Karpas-422 (cell line): ENCODE data around the gene SLC35D2. TPM values are rescaled to one million over a fixed set of nuclear protein-coding genes. Genes with fewer than 3 reads are reported as not detected.
"Not testable (repeated sequence)": the region's sequence is repeated elsewhere in the genome, so short reads cannot be mapped to it uniquely, and the experiment has no call there.

Experiments
- DNase-seq: peaks from one replicate; pipeline ENCODE4 v3.0.0-alpha.2; 2015
- H2AFZ ChIP-seq: fragments of 200-600 bp; sonication (generic); 2 replicates; pipeline ENCODE4 v1.6.1; 2014; ENCODE audit warnings: antibody characterized with exemption, low read length, mixed read lengths
- H3K27ac ChIP-seq: fragments of 200-600 bp; sonication (generic); 2 replicates; pipeline ENCODE4 v1.5.1; 2014; ENCODE audit warnings: mild to moderate bottlenecking, low read length, moderate library complexity
- H3K27me3 ChIP-seq: fragments of 200-600 bp; sonication (generic); 2 replicates; pipeline ENCODE4 v1.6.1; 2014; ENCODE audit warnings: low read length, mixed read lengths
- H3K36me3 ChIP-seq: fragments of 200-600 bp; sonication (generic); 2 replicates; pipeline ENCODE4 v1.6.1; 2014; ENCODE audit warnings: low read length, mixed read lengths; ENCODE audit not compliant: insufficient read depth
- H3K4me1 ChIP-seq: fragments of 200-600 bp; sonication (generic); 2 replicates; pipeline ENCODE4 v1.6.1; 2014; ENCODE audit warnings: mild to moderate bottlenecking, low read length, mixed read lengths
- H3K4me2 ChIP-seq: fragments of 200-600 bp; sonication (generic); 2 replicates; pipeline ENCODE4 v1.6.1; 2014; ENCODE audit warnings: low read length, low read depth, mild to moderate bottlenecking; ENCODE audit not compliant: poor library complexity, severe bottlenecking
- H3K4me3 ChIP-seq: fragments of 200-600 bp; sonication (generic); 2 replicates; pipeline ENCODE4 v1.5.1; 2014; ENCODE audit warnings: mild to moderate bottlenecking, antibody characterized with exemption, low read length, mixed read lengths
- H3K79me2 ChIP-seq: fragments of 200-600 bp; sonication (generic); 2 replicates; pipeline ENCODE4 v1.6.1; 2014; ENCODE audit warnings: mild to moderate bottlenecking, low read length, mixed read lengths
- H3K9ac ChIP-seq: fragments of 200-600 bp; sonication (generic); 2 replicates; pipeline ENCODE4 v1.6.0; 2014; ENCODE audit warnings: low read length
- H3K9me2 ChIP-seq: fragments of 200-600 bp; sonication (generic), shearing (Covaris generic); replicated peaks from 2 replicates; pipeline ENCODE4 v1.6.0; 2014; ENCODE audit warnings: mild to moderate bottlenecking, low read length, moderate library complexity; ENCODE audit not compliant: insufficient read depth
- H3K9me3 ChIP-seq: fragments of 300-700, 200-600 bp; sonication (generic); 2 replicates; pipeline ENCODE4 v1.6.1; 2014; ENCODE audit warnings: low read length, mixed read lengths
- H4K20me1 ChIP-seq: fragments of 200-600 bp; sonication (generic); 2 replicates; pipeline ENCODE4 v1.6.1; 2014; ENCODE audit warnings: mild to moderate bottlenecking, antibody characterized with exemption, low read length, low read depth; ENCODE audit not compliant: insufficient read depth
- total RNA-seq: library from RNA; depleted of rRNA; stranded (reverse); fragments of >200 nt; shearing (Covaris generic); gene quantifications from 2 replicates; pipeline ENCODE4 v1.2.3, GENCODE V29; 2014; ENCODE audit warnings: low replicate concordance

The SLC35D2 gene
- total RNA-seq, 1 experiment from 2014 or later = 1.9 TPM

DNA sequence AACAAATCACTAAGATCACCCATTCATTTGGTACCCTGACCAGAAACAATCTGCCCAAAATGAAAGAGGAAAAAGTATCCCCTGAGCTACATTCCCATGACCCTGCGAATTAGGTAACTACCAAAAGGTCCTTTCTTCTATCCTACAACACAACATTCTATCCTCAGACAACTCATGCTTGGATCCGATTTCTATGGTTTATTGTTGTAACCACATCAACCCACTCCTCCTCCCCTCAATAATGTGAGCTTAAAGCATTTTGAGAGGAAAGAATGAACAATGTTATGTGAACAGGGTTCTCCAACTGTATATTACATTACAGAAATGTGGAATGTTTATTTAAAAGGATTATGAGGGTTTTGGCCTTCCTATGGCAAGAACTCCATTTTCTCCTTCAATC is 4.0 kb downstream of the SLC35D2 start:
- Histone ChIP-seq H3K27ac (no peak overlapping the region), H3K4me3 (no peak overlapping the region), H2AFZ (no peak overlapping the region), H3K9me2 (no peaks in the 10 kb centered on the region), H3K9ac (no peak overlapping the region), H3K4me1 (no peaks in the 10 kb centered on the region), H4K20me1 (no peaks in the 10 kb centered on the region), H3K4me2 (no peak overlapping the region), H3K9me3 (no peaks in the 10 kb centered on the region), H3K36me3 (peaks cover 3% of the 10 kb centered on the region; the same call in 1 of the 2 replicates), H3K27me3 (no peaks in the 10 kb centered on the region), H3K79me2 (no peaks in the 10 kb centered on the region)
- DNase-seq = no peak

GRCh38 chr9:96378187-96378586 is 5.3 kb downstream of the SLC35D2 start:
- H3K27me3 ChIP-seq = no peaks in the 10 kb centered on the region
- no peak overlapping the region for H3K4me2 ChIP-seq
- no peaks in the 10 kb centered on the region for H3K4me1 ChIP-seq
- no peak overlapping the region for H3K4me3 ChIP-seq
- no peak overlapping the region for H3K9ac ChIP-seq
- H3K9me3 ChIP-seq = no peaks in the 10 kb centered on the region
- no peak for DNase-seq
- peaks cover 3% of the 10 kb centered on the region; the same call in 1 of the 2 replicates for H3K36me3 ChIP-seq
- no peaks in the 10 kb centered on the region for H3K9me2 ChIP-seq
- H2AFZ ChIP-seq = no peak overlapping the region
- no peak overlapping the region for H3K27ac ChIP-seq
- H3K79me2 ChIP-seq = no peaks in the 10 kb centered on the region
- H4K20me1 ChIP-seq = no peaks in the 10 kb centered on the region

DNA sequence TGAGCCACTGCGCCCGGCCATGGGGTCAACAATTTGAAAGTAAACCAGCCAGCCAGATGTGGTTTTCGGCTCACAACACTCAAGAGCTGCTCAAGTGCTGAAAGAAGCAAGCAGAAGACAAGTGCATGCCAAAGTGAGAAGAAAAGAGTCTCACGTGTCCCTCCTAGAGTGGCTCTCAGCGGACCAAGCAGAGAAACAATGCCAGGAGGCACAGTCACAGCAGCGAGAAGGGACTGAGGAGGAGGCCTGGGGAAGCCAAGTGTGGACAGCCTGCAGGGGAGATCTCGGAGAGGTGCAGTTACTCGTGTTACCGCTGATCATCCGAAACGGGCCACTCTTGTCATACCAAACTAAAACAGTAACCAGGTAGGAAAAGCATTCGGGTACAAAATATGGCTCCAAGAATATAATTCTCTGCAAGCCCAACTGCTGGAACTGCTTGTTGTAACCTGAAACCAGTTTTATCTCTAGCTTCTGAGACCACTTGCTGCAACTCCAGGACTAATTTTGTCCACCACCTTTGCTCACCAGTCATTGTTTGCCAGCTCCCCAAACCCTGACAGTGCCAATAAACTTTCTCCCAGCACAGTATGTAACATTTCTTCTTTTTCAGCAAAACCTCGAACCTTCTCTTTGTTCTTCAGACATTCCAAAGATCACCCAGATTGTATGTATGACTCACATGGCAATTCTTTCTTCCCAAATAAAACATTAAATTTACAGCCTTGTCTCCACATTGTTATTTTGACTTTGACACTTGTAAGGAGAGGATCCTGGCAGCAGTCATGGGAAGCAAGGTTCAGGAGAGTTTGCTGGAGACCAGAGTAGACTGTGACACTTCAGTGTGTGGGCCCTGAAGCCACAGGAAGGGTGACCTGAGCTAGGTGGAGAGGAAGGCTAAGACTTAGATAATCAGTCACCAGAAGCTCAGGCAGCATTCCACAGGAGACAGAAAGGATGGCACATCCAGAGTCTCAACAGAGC is 6.3 kb downstream of the SLC35D2 start:
- Histone ChIP-seq H3K9me2 (no peaks in the 10 kb centered on the region), H4K20me1 (no peaks in the 10 kb centered on the region), H3K4me3 (no peak overlapping the region), H3K36me3 (0 out of 2 replicates have a peak, but pooled peaks cover 3% of the 10 kb centered on the region), H3K27me3 (no peaks in the 10 kb centered on the region), H3K79me2 (no peaks in the 10 kb centered on the region), H3K27ac (no peak overlapping the region), H3K4me2 (no peak overlapping the region), H3K4me1 (no peaks in the 10 kb centered on the region), H3K9me3 (no peaks in the 10 kb centered on the region), H3K9ac (no peak overlapping the region), H2AFZ (no peak overlapping the region)
- no peak for DNase-seq

GRCh38 chr9:96375507-96375906 is 8.0 kb downstream of the SLC35D2 start:
- not testable (repeated sequence) for H3K4me1 ChIP-seq, H3K36me3 ChIP-seq, H2AFZ ChIP-seq, H3K9ac ChIP-seq, H3K79me2 ChIP-seq, H3K4me3 ChIP-seq, H4K20me1 ChIP-seq, H3K27ac ChIP-seq, H3K27me3 ChIP-seq, DNase-seq, H3K4me2 ChIP-seq, H3K9me2 ChIP-seq, H3K9me3 ChIP-seq

DNA sequence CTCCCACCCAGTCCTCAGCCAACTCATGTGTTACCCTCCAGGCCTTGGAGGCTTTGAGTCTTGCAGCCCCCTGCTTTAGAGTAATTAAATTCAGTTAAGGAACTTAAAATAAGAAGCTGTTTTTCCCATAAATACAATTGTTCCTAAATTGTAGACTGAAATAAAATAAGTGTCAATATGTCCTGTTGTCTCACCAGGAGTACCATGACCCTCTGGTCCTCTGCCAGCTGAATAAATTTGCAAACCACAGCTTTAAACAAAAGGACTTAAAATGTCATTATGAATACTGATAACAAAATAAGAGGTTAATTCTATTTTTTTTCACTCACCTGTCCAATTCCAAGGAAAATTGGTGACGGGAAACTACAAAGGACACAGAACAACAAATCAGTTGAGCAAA is 15.6 kb downstream of the SLC35D2 start:
- H4K20me1 ChIP-seq = no peaks in the 10 kb centered on the region
- no peaks in the 10 kb centered on the region for H3K27me3 ChIP-seq
- no peak overlapping the region for H3K9ac ChIP-seq
- H3K9me3 ChIP-seq = no peaks in the 10 kb centered on the region
- H2AFZ ChIP-seq = no peak overlapping the region
- no peaks in the 10 kb centered on the region for H3K9me2 ChIP-seq
- H3K4me2 ChIP-seq = no peak overlapping the region
- no peak overlapping the region for H3K27ac ChIP-seq
- DNase-seq = no peak
- H3K79me2 ChIP-seq = no peaks in the 10 kb centered on the region
- H3K4me1 ChIP-seq = no peaks in the 10 kb centered on the region
- H3K4me3 ChIP-seq = no peak overlapping the region
- peaks cover 8% of the 10 kb centered on the region for H3K36me3 ChIP-seq

- no peaks in the 10 kb centered on the region for H3K9me2 ChIP-seq
- H3K27me3 ChIP-seq = no peaks in the 10 kb centered on the region
- no peaks in the 10 kb centered on the region for H4K20me1 ChIP-seq
- DNase-seq = no peak
- no peaks in the 10 kb centered on the region for H3K9me3 ChIP-seq
- H2AFZ ChIP-seq = no peak overlapping the region
- no peaks in the 10 kb centered on the region for H3K79me2 ChIP-seq
- H3K4me2 ChIP-seq = no peak overlapping the region
- H3K4me1 ChIP-seq = no peaks in the 10 kb centered on the region
- H3K9ac ChIP-seq = no peak overlapping the region
- H3K27ac ChIP-seq = no peak overlapping the region
- H3K4me3 ChIP-seq = no peak overlapping the region
- H3K36me3 ChIP-seq = peaks cover 8% of the 10 kb centered on the region
These were observed 20.1 kb downstream of the SLC35D2 start for GRCh38 chr9:96363175-96363967.

- H3K9ac ChIP-seq, H3K27ac ChIP-seq, H3K9me3 ChIP-seq, H3K36me3 ChIP-seq, H4K20me1 ChIP-seq, H3K27me3 ChIP-seq, H2AFZ ChIP-seq, DNase-seq, H3K4me2 ChIP-seq, H3K4me1 ChIP-seq, H3K79me2 ChIP-seq, H3K9me2 ChIP-seq, H3K4me3 ChIP-seq: not testable (repeated sequence)
These were observed 21.4 kb downstream of the SLC35D2 start for GRCh38 chr9:96362119-96362518.

DNA sequence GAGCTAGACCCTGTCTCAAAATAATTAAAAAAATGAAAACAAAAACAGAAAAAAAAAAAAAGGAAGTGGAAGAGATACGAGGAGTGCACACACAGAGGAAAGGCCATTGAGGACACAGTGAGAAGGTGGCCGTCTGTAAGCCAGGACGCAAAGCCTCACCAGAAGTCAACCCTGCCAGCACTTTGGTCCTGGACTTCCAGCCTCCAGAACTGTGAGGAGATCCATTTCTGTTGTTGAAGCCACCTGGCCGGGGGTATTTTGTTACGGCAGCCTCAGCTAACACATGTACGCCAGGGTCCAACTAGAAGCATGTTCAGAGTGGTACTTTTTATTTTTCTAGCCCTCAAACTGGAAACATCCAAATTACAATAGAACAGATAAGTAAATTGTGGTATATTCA is 21.8 kb downstream of the SLC35D2 start:
- no peak overlapping the region for H2AFZ ChIP-seq
- H3K9ac ChIP-seq = no peak overlapping the region
- no peak overlapping the region for H3K4me3 ChIP-seq
- no peak overlapping the region for H3K4me2 ChIP-seq
- no peaks in the 10 kb centered on the region for H3K9me3 ChIP-seq
- DNase-seq = no peak
- H3K27me3 ChIP-seq = no peaks in the 10 kb centered on the region
- H3K36me3 ChIP-seq = peaks cover 8% of the 10 kb centered on the region
- H3K9me2 ChIP-seq = no peaks in the 10 kb centered on the region
- no peaks in the 10 kb centered on the region for H3K4me1 ChIP-seq
- H3K79me2 ChIP-seq = no peaks in the 10 kb centered on the region
- no peaks in the 10 kb centered on the region for H4K20me1 ChIP-seq
- H3K27ac ChIP-seq = no peak overlapping the region
